HS-5 (cell line): ENCODE measurements around the gene TANGO2.

ENCODE experiments used
- DNase-seq: peaks from one replicate; pipeline ENCODE4 v3.0.0-alpha.2; 2012; ENCODE audit warnings: low read depth

Gene TANGO2

DNA sequence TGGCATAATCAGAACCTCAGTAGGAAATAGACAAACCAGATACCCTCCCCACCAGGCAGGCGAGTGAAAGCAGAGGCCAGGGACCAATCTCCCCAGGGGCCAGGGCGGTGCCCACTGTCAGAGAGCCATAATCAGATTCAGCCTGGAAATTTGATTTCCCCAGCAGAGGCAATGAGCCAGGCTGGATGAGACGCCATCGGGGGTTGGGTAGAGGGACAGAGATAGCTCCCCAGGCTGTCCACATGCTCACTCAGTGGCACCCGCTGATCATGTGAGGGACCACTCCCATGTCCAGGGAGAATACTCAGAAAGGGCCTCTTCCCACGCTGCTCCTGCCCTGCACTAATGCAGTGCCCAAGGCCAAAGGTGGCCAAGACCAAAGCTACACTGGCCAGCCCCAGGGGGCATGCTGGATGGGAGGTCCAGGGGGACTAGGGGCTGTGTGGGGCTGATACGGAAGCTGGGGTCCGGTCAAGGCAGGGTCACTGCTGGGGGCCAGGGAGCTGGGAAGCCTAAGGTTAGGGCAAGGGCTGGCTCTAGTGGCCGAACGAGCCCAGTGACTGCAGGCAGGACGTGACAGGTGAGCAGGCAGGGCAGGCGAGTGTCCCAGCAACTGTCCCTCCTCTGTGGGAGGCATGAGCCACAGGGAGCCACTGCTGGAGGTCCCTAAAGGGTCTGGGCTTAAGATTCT lies 24.1 kb upstream of the TANGO2 start:
- DNase-seq = no peak

- DNase-seq = no peak
Observed at GRCh38 chr22:19997561-19998231, 23.2 kb upstream of the TANGO2 start.

GRCh38 chr22:19998232-19998951 lies 22.5 kb upstream of the TANGO2 start:
- no peak for DNase-seq

DNA sequence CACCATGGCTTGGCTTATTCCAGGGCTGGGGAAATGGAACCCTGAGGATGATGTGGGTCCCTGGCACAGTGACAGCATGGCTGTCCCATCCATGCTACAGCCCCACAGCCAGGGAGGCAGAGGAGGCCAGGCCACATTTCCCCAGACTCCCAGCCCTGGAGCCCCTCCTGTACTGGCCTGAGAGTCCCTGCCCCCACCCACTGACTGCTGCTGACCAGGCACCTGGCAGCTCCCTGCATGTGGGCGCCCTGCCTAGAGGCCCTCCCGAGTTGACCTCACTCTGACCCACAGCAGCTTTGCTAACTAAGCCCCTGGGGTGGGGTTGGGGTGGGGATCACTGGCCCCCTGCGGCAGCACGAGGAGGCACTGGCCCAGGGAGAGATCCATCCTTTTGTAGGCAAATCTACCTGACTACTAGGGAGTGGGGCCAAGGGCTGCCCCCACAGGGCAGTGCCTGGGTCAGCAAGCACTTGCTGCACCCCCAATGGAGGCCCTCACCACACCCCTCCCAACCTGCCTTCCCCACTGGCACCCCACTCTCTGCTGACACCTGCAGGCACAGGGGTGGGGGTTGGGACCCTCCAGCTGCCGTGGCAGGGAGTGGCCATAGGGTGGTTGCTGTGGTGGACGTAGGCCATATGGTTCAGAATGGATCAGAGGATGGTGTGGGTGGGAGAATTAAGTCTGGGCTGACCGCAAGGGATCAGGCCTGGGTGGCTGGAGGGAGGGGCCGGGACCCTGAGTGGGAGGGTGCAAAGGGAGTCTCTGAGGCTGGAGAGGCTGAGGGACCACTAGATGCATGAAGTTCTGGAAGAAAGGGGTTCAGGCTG lies 21.7 kb upstream of the TANGO2 start:
- no peak for DNase-seq

DNA sequence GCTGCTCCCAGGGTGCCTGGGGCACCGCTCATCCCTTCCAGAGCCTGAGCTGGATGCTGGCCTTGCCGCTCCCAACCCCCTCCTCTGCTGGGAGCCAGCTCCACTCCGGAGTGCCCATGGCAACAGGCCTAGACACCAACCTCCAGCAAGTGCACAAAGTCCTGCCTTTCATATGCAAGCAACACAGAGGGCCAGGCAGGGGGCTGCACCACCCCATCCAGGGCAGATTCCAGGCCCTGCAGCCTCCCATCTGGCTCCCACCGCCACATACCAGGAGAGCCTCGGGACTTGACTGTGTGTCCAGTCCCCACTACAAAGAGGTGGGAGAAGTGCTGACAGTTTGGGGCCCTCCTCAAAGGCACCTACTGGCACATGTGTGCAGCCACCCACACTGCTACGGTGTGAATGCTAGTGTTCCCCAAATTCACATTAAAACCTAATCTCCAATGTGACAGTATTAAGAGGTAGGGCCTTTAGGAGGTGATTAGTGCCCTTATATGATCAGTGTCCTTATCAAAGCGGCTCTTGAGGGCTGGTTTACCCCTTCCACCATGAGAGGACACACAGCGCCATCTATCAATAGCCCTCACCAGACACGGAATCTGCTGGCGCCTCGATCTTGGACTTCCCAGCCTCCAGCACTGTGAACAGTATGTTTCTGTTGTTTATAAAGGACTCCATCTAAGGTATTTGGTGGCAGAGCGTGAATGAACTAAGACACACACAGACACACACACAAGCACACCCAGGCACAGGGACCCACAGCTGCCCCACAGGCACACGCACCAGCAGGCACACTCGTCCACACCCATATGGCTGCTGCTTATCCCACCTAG lies 20.4 kb upstream of the TANGO2 start:
- no peak for DNase-seq

GRCh38 chr22:20001082-20001638 lies 19.8 kb upstream of the TANGO2 start:
- DNase-seq = no peak

GRCh38 chr22:20002128-20002527 lies 18.8 kb upstream of the TANGO2 start:
- DNase-seq = no peak

DNA sequence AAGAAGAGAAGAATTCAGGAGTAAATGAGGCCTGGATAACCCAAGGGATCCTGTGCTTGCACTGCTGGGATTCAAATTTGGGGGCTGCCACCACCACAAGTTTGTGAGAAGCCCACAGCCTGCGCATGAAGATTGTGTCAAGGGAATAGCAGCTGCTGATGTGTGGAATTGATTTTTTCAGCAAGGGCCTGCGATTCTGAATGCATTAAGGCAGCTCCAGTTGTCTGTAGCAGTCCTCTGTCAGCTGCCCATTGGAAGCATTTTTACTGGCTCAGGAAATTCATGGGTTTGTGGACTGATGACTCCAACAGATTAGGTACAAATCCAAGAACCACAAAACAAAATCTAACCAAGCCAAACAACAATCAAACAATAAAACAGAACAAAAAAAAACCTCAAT lies 18.3 kb upstream of the TANGO2 start:
- no peak for DNase-seq

GRCh38 chr22:20003304-20003703 lies 17.6 kb upstream of the TANGO2 start:
- DNase-seq = no peak

DNA sequence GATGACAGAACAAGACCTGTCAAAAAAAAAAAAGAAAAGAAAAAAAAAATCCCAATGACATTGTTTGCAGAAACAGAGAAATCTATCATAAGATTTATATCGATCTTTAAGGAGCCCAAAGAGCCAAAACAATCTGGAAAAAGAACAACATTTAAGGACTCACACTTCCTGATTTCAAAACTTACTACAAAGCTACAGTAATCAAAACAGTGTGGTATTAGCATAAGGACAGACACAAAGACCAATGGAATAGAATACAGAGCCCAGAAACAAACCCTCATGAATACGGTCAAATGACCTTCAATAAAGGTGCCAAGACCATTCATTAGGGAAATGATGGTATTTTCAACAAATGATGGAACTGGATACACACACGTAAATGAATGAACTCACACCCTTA lies 16.4 kb upstream of the TANGO2 start:
- DNase-seq = no peak

DNA sequence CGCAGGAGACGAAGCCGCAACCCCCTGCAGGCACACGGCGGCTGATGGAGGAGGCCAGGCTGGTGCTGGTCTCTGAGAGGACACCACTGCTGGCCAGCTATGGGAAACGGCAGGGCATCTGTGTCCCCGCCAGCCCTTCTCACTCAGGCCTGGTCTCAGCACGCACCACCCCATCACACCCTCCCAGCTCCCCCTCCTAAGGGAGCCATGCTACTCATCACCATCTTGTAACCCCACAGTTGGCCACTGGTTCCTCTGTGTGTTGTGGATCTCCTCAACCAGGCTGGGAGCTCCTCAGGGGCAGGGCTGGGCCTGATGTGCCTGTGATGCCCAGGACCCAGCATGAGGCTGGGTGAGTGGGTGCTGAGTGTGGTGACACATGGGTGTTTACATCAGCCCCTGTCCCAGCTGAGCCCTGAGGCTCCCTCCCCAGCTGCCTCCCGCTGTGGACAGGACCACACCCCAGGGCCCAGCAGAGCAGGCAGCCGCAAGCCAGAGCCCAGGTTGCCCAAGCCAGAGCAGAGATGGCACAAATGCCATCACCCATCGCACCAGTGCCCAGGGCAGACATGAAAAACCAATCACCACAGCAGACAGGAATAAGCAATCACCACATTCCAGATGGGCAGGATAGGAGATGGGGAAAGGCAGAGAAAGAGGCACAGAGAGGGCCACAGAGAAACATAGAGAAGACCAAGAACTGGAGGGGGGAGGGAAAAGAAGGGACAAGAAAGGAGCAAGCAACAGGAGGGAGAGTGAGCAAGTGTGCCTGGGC lies 12.5 kb upstream of the TANGO2 start:
- DNase-seq = no peak

- DNase-seq = no peak
Observed at GRCh38 chr22:20009018-20009491, 11.9 kb upstream of the TANGO2 start.

GRCh38 chr22:20009582-20010306 lies 11.2 kb upstream of the TANGO2 start:
- DNase-seq = no peak

DNA sequence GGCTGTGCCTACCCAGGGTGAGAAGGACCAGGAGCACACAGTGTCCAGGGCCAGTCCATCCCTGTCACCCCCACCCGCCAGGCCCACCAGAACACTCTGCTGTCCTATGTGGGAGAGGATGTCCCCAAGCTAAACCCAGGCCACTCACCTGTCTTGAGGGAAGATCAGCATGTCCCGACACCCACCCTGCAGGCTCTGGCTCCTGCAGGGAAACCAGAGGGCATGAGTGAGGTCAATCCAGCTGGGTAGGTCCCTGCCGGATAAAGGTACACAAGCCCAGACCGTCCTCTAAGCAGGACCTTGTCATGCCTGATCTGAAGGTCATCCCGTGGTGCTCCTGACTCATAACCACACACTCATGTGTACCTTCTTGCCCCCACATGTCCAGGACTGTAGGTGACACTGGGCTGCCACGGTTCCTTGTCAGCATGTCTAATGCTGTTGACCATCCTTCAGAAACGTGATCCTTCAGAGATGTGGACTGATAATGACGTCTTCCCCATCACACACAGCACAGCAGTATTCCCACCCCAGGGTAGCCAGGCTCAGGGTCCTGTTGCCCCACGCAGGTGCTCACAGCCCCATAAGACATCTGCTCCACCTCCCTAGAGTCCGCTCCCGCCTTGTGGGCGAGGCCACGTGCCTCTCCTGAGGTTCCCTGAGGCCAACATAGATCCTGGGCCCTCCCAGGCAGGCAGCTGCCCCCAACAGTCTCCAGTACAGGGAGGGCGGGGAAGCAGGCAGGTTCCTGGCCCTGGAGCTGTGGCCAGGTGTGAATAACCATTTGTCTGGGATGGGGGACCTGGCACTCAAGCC lies 10.4 kb upstream of the TANGO2 start:
- DNase-seq = no peak

DNA sequence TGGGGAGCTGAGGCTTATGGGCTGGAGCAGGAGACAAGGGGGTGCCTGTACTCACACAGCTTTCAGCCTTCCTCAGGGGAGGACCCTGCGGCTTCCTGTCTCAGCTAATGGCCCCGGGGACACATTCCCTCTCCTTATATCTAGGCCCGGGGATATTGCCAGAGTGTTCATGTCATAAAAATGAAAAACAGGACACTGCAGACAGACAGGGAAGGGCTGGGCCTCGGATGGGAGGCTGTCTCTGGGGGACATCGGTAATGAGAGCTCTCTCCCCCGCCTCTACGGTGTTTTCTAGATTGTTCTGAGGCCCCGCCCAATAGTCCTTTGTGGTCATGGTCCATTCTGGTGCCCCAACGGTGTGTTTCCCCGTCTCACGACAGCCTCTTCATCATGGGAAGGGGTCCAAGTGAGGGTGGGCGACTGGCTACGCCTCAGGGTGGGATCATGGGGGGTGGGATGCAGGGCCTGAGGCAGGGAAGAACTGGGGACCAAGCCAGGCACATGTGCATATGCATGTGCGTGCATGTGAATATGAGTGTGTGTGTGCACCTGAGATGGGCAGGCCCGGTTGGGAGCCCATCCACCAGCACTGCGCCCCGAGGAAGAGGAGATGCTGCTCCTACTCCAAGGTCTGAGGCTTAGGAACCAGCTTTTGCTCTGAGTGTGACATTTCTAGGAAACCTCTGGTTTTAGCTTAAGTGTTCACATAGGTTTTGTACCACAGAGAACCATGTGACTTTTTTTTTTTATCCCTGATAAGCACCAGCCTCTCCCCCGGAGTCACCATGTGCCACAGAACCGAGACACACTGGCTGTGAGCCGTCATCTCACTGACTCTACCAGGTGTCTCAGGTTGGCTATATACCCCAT lies 9.6 kb upstream of the TANGO2 start:
- no peak for DNase-seq

DNA sequence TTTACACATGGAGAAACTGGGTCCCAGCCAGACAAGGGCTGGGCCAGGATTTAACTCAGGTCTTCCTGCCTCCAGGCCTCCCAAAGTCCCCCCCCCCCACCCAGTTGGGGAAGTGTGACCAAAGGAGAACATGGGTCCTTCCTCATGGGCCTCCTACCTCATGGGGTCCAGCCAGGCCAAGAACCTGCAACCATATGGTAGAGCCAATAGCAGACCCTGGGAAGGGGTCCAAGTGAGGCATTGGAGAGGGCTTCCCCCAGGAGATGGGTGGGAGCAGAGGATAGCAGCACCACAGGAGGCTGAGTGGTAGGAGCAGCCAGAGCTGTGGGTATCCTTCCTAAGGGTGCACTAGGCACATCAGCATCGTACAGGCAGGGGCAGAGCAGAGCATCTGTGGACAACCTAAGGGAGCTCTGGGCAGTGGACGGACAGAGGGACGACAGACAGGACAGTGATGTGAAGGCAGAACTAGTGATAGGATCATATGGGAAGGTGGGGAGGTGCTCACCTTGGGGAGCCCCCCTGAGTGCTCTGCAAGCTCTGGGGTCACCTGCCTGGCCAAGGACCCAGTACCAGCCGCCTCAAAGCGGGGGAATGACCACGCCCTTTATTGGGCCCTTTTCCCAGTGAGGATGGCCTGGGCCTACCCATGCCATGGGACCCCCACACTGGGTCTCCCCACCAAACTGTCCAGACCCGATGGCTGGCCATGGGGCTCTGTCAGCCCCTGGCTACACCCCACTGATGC lies 8.7 kb upstream of the TANGO2 start:
- no peak for DNase-seq
